ENCODE measurements around the gene RTTN.

DNA sequence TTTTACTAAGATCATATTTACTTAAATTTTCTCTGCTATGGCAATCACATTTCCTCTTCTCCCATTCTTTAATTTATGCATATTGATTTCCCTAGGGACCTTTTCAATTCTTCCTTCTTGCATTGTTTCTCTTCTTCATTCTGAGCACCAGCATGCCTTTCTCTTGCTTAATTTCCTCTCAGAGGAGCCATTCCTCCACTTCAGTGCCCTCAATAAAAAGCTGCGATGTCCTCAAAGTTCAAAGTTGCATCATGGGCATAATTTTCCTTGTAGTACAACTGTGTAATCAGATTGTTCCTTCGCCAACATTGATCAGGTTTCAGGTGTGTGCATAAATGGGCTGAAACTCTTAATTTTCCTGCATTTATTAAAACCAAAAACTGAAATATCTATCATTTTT, 236.0 kb downstream of the RTTN start:
- TF ChIP-seq, protein P1, sequence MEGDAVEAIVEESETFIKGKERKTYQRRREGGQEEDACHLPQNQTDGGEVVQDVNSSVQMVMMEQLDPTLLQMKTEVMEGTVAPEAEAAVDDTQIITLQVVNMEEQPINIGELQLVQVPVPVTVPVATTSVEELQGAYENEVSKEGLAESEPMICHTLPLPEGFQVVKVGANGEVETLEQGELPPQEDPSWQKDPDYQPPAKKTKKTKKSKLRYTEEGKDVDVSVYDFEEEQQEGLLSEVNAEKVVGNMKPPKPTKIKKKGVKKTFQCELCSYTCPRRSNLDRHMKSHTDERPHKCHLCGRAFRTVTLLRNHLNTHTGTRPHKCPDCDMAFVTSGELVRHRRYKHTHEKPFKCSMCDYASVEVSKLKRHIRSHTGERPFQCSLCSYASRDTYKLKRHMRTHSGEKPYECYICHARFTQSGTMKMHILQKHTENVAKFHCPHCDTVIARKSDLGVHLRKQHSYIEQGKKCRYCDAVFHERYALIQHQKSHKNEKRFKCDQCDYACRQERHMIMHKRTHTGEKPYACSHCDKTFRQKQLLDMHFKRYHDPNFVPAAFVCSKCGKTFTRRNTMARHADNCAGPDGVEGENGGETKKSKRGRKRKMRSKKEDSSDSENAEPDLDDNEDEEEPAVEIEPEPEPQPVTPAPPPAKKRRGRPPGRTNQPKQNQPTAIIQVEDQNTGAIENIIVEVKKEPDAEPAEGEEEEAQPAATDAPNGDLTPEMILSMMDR (IDR thresholded peaks at IDR 0.05; ENCODE audit: low read depth, low read length) = no peak
- TF ChIP-seq, protein P2, sequence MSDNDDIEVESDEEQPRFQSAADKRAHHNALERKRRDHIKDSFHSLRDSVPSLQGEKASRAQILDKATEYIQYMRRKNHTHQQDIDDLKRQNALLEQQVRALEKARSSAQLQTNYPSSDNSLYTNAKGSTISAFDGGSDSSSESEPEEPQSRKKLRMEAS (IDR thresholded peaks at IDR 0.05; ENCODE audit: low read depth, low read length) = no peak
